Mucosa of descending colon (tissue), 3 donors: ENCODE results near the gene DHTKD1. TPM values are rescaled to one million over a fixed set of nuclear protein-coding genes. Genes with fewer than 3 reads are reported as not detected.

Source experiments
- ATAC-seq: fragments of 200-7000 bp; cut with Tn5 transposase; one replicate; pipeline ENCODE4 v1.9.1; 2020; ENCODE audit warnings: mild to moderate bottlenecking, moderate library complexity
- DNase-seq, 3 donors: peaks; one replicate each; pipeline ENCODE4 v3.0.0-alpha.2; 2020
- H3K36me3 ChIP-seq: fragments of 200-600 bp; one replicate; pipeline ENCODE4 v1.8.0; 2021; ENCODE audit warnings: low read depth, mild to moderate bottlenecking
- H3K4me1 ChIP-seq: fragments of 200-600 bp; one replicate; pipeline ENCODE4 v1.8.0; 2021; ENCODE audit warnings: low read depth, mild to moderate bottlenecking
- H3K4me3 ChIP-seq: fragments of 200-600 bp; one replicate; pipeline ENCODE4 v1.8.0; 2021; ENCODE audit warnings: mild to moderate bottlenecking
- H3K9me3 ChIP-seq: fragments of 200-600 bp; one replicate; pipeline ENCODE4 v1.8.0; 2021; ENCODE audit warnings: mild to moderate bottlenecking
- CTCF ChIP-seq: fragments of 200-600 bp; IDR thresholded peaks from one replicate; pipeline ENCODE4 v1.8.0; 2022; ENCODE audit warnings: antibody characterized with exemption, mild to moderate bottlenecking
- intact Hi-C, 2 donors: fragments of 100-400 bp; cut with DNase I in 1 of 2; cut with micrococcal nuclease in 1 of 2; formaldehyde crosslinking; loops; one replicate each; pipeline versions ENCODE4 v1.11.0 to v1.11.1; 2022; cut with DNase I, micrococcal nuclease
- total RNA-seq, 3 donors: library from RNA; stranded (reverse); fragmentation: NEBNext Ultra II Directional in 2 of 3; extraction: Animal tissue kit (Norgen Biotek cat#: 25700) in 2 of 3; gene quantifications; one replicate each; pipeline versions ENCODE4 v1.2.1 to v1.2.4, GENCODE V29; 2021 to 2023
- donor health status: DM: no; HTN: no; CAD: no; lungs with moderate emphysema.
- donor health status: DM: no; HTN: no; CAD: no.
- donor health status: DM: no; HTN: yes; CAD: no.

The DHTKD1 gene
- total RNA-seq, 3 donors from 2014 or later = 23.8 to 33.5 (median 27.6) TPM

GRCh38 chr10:12109286-12109685 lies 40.5 kb downstream of the DHTKD1 start:
- no peak for ATAC-seq
- H3K4me3 ChIP-seq = no peak overlapping the region
- H3K36me3 ChIP-seq = no peaks in the 10 kb centered on the region
- no peak for TF ChIP-seq CTCF
- no peak for DNase-seq
- no peaks in the 10 kb centered on the region for H3K9me3 ChIP-seq
- intact Hi-C loops = no loop called here
- no peaks in the 10 kb centered on the region for H3K4me1 ChIP-seq

GRCh38 chr10:12111528-12111927 lies 42.8 kb downstream of the DHTKD1 start:
- Histone ChIP-seq H3K4me3 (no peak overlapping the region), H3K4me1 (no peaks in the 10 kb centered on the region), H3K9me3 (no peaks in the 10 kb centered on the region), H3K36me3 (no peaks in the 10 kb centered on the region)
- no peak for TF ChIP-seq CTCF
- DNase-seq = no peak
- intact Hi-C loops = no loop called here
- no peak for ATAC-seq

GRCh38 chr10:12113627-12114026 lies 44.9 kb downstream of the DHTKD1 start:
- no peak for TF ChIP-seq CTCF
- Histone ChIP-seq H3K36me3 (no peaks in the 10 kb centered on the region), H3K4me3 (no peak overlapping the region), H3K9me3 (no peaks in the 10 kb centered on the region), H3K4me1 (no peaks in the 10 kb centered on the region)
- ATAC-seq = no peak
- no peak for DNase-seq
- intact Hi-C loops = no loop called here

- H3K4me1 ChIP-seq = no peaks in the 10 kb centered on the region
- H3K9me3 ChIP-seq = no peaks in the 10 kb centered on the region
- TF ChIP-seq CTCF = no peak
- no peaks in the 10 kb centered on the region for H3K36me3 ChIP-seq
- no peak overlapping the region for H3K4me3 ChIP-seq
- DNase-seq = no peak
- ATAC-seq = no peak
- intact Hi-C loops = no loop called here
Observed at GRCh38 chr10:12121673-12122072, 52.9 kb downstream of the DHTKD1 start.

GRCh38 chr10:12129222-12130111 lies 60.7 kb downstream of the DHTKD1 start, which contains the start of gene SEC61A2:
TSS of gene SEC61A2 (plus strand) at chr10:12129677. CDS start at chr10:12129788, 111 bp downstream.
- peaks cover 4% of the 10 kb centered on the region for H3K4me1 ChIP-seq
- peak within 1 kb of the TSS; percentile 86 for H3K4me3 ChIP-seq
- intact Hi-C loops = no loop called here
- H3K36me3 ChIP-seq = no peaks in the 10 kb centered on the region
- no peaks in the 10 kb centered on the region for H3K9me3 ChIP-seq
- DNase-seq (peak; percentile 97 to 99 (median 98)), ATAC-seq (peak; percentile 99)
- TF ChIP-seq CTCF = no peak
